Measurements from ENCODE around the gene GALNT9. TPM values are rescaled to one million over a fixed set of nuclear protein-coding genes. Genes with fewer than 3 reads are reported as not detected.

The GALNT9 gene
- total RNA-seq, 6 experiments from 2014 or later: not detected

DNA sequence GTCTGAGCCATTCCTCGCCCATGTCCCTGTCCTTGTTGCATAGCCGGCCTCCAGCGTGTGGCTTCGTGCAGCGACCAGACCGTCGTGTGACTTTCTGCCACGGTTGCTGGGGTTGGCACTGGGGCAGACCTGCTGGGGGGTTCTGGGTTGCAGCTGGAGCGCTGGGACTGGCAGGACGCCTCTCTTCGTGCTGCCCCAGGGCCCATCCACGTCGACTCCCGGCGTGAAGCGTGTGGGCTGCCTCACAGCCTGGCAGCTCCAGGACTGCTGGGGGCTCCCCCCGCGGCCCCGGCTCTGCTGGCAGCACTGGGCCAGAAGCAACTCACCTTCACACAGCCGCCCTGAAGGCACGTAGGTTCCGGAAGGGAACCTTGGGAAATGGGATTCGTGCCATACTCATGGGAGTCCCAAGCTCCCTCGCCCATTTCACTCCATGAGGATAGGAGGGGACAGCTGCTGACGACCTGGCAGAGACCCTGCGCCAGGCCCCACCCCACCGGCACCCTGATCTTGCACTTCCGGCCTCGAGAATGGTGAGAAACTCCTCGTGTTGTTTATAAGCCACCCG lies 51.9 kb downstream of the GALNT9 start:
- H3K27ac ChIP-seq: no peak overlapping the region
- no peaks in the 10 kb centered on the region for H3K4me1 ChIP-seq
- no peaks in the 10 kb centered on the region for H3K9me3 ChIP-seq
- H3K27me3 ChIP-seq: no peaks in the 10 kb centered on the region
- no peak overlapping the region for H3K4me3 ChIP-seq
- ATAC-seq: no peak
- TF ChIP-seq, protein P1, sequence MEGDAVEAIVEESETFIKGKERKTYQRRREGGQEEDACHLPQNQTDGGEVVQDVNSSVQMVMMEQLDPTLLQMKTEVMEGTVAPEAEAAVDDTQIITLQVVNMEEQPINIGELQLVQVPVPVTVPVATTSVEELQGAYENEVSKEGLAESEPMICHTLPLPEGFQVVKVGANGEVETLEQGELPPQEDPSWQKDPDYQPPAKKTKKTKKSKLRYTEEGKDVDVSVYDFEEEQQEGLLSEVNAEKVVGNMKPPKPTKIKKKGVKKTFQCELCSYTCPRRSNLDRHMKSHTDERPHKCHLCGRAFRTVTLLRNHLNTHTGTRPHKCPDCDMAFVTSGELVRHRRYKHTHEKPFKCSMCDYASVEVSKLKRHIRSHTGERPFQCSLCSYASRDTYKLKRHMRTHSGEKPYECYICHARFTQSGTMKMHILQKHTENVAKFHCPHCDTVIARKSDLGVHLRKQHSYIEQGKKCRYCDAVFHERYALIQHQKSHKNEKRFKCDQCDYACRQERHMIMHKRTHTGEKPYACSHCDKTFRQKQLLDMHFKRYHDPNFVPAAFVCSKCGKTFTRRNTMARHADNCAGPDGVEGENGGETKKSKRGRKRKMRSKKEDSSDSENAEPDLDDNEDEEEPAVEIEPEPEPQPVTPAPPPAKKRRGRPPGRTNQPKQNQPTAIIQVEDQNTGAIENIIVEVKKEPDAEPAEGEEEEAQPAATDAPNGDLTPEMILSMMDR (IDR thresholded peaks at IDR 0.05): no peak
- no peak for TF ChIP-seq POLR2A (IDR thresholded peaks at IDR 0.05)
- intact Hi-C loops (cut with DNase I): no loop called here
- WGBS (ENCODE audit: insufficient coverage, low coverage, low lambda C conversion rate, missing lambda C conversion rate): 33% methylated on average over 1 of the region's 31 CpGs
- peak in 1 of 3 donors; percentile 39 for DNase-seq
- no peaks in the 10 kb centered on the region for H3K36me3 ChIP-seq

DNA sequence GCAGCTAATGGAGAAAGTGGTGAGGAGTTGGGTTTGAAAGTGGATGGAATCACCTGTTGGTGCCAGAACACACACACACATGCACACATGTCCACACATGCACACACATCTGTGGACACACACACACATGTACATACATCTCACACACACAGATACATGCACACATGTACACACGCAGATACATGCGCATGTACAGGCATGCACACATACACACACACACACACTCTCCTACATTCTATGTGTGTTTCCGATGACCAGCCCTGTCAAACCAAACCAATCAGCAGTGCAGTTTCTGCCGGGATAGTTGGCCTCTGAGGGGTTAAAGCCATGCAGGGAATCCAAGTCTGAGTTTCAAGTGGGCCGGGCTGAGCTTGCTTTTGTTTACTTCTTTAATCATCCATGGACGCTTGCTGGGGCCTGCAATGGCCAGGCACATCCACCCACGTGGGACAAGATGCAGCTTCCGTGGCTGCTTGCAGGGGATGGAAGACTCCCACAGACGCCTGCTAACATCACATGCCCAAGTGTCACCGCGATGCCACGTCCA lies 52.5 kb downstream of the GALNT9 start:
- Histone ChIP-seq H3K36me3 (no peaks in the 10 kb centered on the region), H3K4me3 (no peak overlapping the region), H3K27me3 (no peaks in the 10 kb centered on the region), H3K4me1 (no peaks in the 10 kb centered on the region), H3K9me3 (no peaks in the 10 kb centered on the region), H3K27ac (no peak overlapping the region)
- no peak for ATAC-seq
- DNase-seq: no peak
- intact Hi-C loops (cut with DNase I): no loop called here
- 0% methylated on average over 1 of the region's 12 CpGs for WGBS (ENCODE audit: insufficient coverage, low coverage, low lambda C conversion rate, missing lambda C conversion rate)
- TF ChIP-seq POLR2A (IDR thresholded peaks at IDR 0.05): no peak
- TF ChIP-seq, protein P1 (IDR thresholded peaks at IDR 0.05): no peak

GRCh38 chr12:132276066-132276826 lies 53.1 kb downstream of the GALNT9 start:
- no peak overlapping the region for H3K4me3 ChIP-seq
- no peaks in the 10 kb centered on the region for H3K27me3 ChIP-seq
- ATAC-seq: no peak
- H3K4me1 ChIP-seq: no peaks in the 10 kb centered on the region
- no peaks in the 10 kb centered on the region for H3K9me3 ChIP-seq
- H3K27ac ChIP-seq: no peak overlapping the region
- TF ChIP-seq POLR2A (IDR thresholded peaks at IDR 0.05): no peak
- TF ChIP-seq, protein P1 (IDR thresholded peaks at IDR 0.05): no peak
- DNase-seq: peak in 1 of 3 donors; percentile 20
- no peaks in the 10 kb centered on the region for H3K36me3 ChIP-seq
- intact Hi-C loops (cut with DNase I): no loop called here
- 63% methylated on average over 7 of the region's 20 CpGs for WGBS (ENCODE audit: insufficient coverage, low coverage, low lambda C conversion rate, missing lambda C conversion rate)

GRCh38 chr12:132275631-132276030 lies 53.8 kb downstream of the GALNT9 start:
- TF ChIP-seq, protein P1 (IDR thresholded peaks at IDR 0.05): no peak
- no peak for TF ChIP-seq POLR2A (IDR thresholded peaks at IDR 0.05)
- H3K36me3 ChIP-seq: no peaks in the 10 kb centered on the region
- no peaks in the 10 kb centered on the region for H3K27me3 ChIP-seq
- 88% methylated on average over 8 of the region's 18 CpGs for WGBS (ENCODE audit: insufficient coverage, low coverage, low lambda C conversion rate, missing lambda C conversion rate)
- H3K4me1 ChIP-seq: no peaks in the 10 kb centered on the region
- intact Hi-C loops (cut with DNase I): no loop called here
- H3K27ac ChIP-seq: no peak overlapping the region
- DNase-seq: peak in 1 of 3 donors; percentile 40
- no peak overlapping the region for H3K4me3 ChIP-seq
- no peak for ATAC-seq
- no peaks in the 10 kb centered on the region for H3K9me3 ChIP-seq

Data from right lobe of liver (tissue), 6 donors.